ENCODE measurements around the gene NPTX2.

NPTX2 gene

GRCh38 chr7:98599886-98600285, 17.2 kb upstream of the NPTX2 start:
- Histone ChIP-seq H3K4me1 (ENCODE audit: insufficient read depth, poor library complexity, severe bottlenecking) (no peaks in the 10 kb centered on the region), H3K27me3 (ENCODE audit: insufficient read depth, poor library complexity, severe bottlenecking) (peaks cover 7% of the 10 kb centered on the region), H3K36me3 (ENCODE audit: low read depth) (no peaks in the 10 kb centered on the region), H3K9me3 (ENCODE audit: severe bottlenecking) (no peaks in the 10 kb centered on the region), H3K4me3 (ENCODE audit: severe bottlenecking) (no peak overlapping the region), H3K27ac (ENCODE audit: poor library complexity, severe bottlenecking) (no peak overlapping the region)
- TF ChIP-seq, protein P1, sequence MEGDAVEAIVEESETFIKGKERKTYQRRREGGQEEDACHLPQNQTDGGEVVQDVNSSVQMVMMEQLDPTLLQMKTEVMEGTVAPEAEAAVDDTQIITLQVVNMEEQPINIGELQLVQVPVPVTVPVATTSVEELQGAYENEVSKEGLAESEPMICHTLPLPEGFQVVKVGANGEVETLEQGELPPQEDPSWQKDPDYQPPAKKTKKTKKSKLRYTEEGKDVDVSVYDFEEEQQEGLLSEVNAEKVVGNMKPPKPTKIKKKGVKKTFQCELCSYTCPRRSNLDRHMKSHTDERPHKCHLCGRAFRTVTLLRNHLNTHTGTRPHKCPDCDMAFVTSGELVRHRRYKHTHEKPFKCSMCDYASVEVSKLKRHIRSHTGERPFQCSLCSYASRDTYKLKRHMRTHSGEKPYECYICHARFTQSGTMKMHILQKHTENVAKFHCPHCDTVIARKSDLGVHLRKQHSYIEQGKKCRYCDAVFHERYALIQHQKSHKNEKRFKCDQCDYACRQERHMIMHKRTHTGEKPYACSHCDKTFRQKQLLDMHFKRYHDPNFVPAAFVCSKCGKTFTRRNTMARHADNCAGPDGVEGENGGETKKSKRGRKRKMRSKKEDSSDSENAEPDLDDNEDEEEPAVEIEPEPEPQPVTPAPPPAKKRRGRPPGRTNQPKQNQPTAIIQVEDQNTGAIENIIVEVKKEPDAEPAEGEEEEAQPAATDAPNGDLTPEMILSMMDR (IDR thresholded peaks at IDR 0.05; ENCODE audit: poor library complexity, severe bottlenecking) = no peak
- DNase-seq (ENCODE audit: low spot score) (no peak), ATAC-seq (ENCODE audit: low read depth) (no peak)

GRCh38 chr7:98602755-98603398, 14.2 kb upstream of the NPTX2 start:
- TF ChIP-seq, protein P1 (IDR thresholded peaks at IDR 0.05; ENCODE audit: poor library complexity, severe bottlenecking) = no peak
- DNase-seq (ENCODE audit: low spot score) (no peak), ATAC-seq (ENCODE audit: low read depth) (no peak)
- H3K4me1 ChIP-seq (ENCODE audit: insufficient read depth, poor library complexity, severe bottlenecking) = no peaks in the 10 kb centered on the region
- H3K27me3 ChIP-seq (ENCODE audit: insufficient read depth, poor library complexity, severe bottlenecking) = peaks cover 8% of the 10 kb centered on the region
- H3K4me3 ChIP-seq (ENCODE audit: severe bottlenecking) = no peak overlapping the region
- no peak overlapping the region for H3K27ac ChIP-seq (ENCODE audit: poor library complexity, severe bottlenecking)
- no peaks in the 10 kb centered on the region for H3K36me3 ChIP-seq (ENCODE audit: low read depth)
- H3K9me3 ChIP-seq (ENCODE audit: severe bottlenecking) = no peaks in the 10 kb centered on the region

GRCh38 chr7:98603399-98603788, 13.7 kb upstream of the NPTX2 start:
- no peak for ATAC-seq (ENCODE audit: low read depth)
- Histone ChIP-seq H3K9me3 (ENCODE audit: severe bottlenecking) (no peaks in the 10 kb centered on the region), H3K36me3 (ENCODE audit: low read depth) (no peaks in the 10 kb centered on the region), H3K27me3 (ENCODE audit: insufficient read depth, poor library complexity, severe bottlenecking) (peaks cover 8% of the 10 kb centered on the region), H3K4me3 (ENCODE audit: severe bottlenecking) (no peak overlapping the region), H3K27ac (ENCODE audit: poor library complexity, severe bottlenecking) (no peak overlapping the region), H3K4me1 (ENCODE audit: insufficient read depth, poor library complexity, severe bottlenecking) (no peaks in the 10 kb centered on the region)
- TF ChIP-seq, protein P1 (IDR thresholded peaks at IDR 0.05; ENCODE audit: poor library complexity, severe bottlenecking) = no peak
- DNase-seq (ENCODE audit: low spot score) = no peak

DNA sequence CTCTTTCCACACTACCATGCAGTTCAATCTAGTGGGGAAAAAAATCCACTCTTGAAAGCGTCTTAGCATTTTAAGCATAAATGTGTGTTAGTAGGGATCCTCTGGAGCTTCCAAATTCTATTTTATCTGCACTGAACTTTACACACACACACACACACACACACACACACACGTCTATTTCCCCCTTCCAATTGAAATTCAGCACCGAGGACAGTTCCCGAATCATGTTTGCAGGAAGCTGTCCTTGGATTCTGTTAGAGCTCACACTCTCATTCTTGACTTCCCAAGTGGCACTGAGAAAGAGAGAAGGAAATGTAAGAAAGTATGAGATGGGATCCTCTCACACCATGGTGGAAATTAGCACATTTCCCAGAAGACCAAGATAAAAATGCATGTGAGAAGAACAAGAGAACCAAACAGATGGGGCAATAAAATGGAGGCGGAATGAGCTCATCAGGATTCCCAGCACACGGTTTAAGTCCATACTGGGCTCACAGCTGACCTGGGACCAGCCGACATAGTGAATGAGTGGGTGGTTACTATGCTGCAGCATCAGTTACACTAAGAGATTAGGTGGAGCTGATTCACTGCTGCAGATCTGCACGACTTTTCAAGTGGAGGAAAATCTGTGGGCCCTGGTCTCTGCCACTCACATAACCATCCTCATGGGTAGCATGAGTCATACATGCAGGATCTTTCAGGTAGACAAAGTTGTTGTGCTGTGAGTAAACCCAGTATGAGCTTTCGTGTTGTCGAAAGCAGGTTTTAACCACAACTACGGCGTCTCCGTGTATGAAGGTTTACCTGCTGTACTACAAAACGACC, 3.3 kb upstream of the NPTX2 start:
- Histone ChIP-seq H3K4me1 (ENCODE audit: insufficient read depth, poor library complexity, severe bottlenecking) (no peaks in the 10 kb centered on the region), H3K27me3 (ENCODE audit: insufficient read depth, poor library complexity, severe bottlenecking) (peaks cover 48% of the 10 kb centered on the region), H3K27ac (ENCODE audit: poor library complexity, severe bottlenecking) (no peak overlapping the region), H3K4me3 (ENCODE audit: severe bottlenecking) (no peak overlapping the region), H3K36me3 (ENCODE audit: low read depth) (no peaks in the 10 kb centered on the region), H3K9me3 (ENCODE audit: severe bottlenecking) (no peaks in the 10 kb centered on the region)
- ATAC-seq (ENCODE audit: low read depth) = no peak
- TF ChIP-seq, protein P1 (IDR thresholded peaks at IDR 0.05; ENCODE audit: poor library complexity, severe bottlenecking) = no peak
- no peak for DNase-seq (ENCODE audit: low spot score)
